ENCODE measurements around the gene FBXO42.
"Not testable (repeated sequence)": the region's sequence is repeated elsewhere in the genome, so short reads cannot be mapped to it uniquely, and the experiment has no call there.

Gene FBXO42

DNA sequence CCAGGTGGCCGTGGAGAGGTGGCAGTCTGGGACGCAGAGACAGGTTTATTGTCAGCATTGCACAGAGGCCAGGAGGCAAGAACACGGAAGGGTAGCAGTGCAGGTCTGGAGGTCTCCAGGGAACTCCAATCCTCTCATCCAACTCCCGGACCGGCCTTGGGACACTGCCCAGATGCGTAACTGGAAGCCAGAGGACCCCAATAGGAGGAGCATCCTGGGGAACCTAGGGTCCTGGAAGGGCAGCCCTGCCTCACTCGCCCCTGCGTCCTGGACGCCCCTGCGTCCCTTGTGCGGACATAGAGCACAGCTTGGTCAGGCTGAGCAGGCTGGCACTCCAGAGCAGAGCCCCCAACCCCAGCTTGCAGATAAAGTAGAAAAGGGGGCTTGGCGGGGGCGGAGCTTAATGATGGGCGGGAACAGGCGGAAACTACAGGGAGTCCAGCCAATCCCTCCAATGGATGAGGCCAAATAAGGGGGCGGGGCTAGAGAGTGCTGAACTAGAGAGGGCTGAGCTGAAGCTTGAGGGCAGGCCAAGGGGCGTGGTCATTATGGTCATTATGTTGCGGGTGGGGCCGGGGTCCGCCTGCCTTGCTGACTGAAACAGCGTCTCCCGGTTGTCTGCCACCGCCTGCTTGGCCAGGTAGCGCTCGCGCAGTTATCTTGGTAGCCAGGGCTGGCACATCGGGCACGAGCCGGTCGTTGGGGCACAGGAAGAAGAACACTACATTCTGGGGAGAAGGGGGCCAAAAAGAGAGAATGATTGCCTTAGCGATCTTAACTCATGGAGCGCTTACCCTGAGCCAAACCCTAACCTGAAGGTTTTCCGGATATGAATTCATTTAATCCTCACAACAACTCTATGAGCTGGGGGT, 136.2 kb downstream of the FBXO42 start:
- peak; percentile 75 for DNase-seq

- DNase-seq: not testable (repeated sequence)
Measured at GRCh38 chr1:16215240-16215639, 137.0 kb downstream of the FBXO42 start.

- not testable (repeated sequence) for DNase-seq
Measured at GRCh38 chr1:16213544-16213943, 138.7 kb downstream of the FBXO42 start.

DNA sequence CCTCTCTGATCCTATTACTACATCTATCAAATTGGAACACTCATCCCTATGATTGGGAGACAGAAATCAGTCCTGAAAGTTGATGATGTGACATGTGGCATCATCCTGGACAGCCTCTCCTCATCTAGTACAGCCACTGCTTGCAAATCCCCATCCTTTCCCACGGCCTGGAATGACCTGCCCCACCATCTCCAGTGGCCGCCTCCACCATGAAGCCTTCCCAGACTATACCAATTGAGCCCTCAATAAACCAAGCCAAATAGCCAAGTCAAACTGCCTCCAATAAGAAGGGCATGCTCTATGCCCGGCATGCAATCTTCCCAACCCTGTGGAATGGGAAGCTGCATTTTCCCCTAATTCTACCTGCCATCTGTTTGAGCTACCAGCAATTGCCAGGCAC, 139.3 kb downstream of the FBXO42 start:
- DNase-seq: no peak

- no peak for DNase-seq
Measured at GRCh38 chr1:16212251-16212961, 139.9 kb downstream of the FBXO42 start, which contains the start of gene ARHGEF19. Gene ARHGEF19 (minus strand): TSS chr1:16212652. CDS start chr1:16209054, 3,598 bp downstream.

DNA sequence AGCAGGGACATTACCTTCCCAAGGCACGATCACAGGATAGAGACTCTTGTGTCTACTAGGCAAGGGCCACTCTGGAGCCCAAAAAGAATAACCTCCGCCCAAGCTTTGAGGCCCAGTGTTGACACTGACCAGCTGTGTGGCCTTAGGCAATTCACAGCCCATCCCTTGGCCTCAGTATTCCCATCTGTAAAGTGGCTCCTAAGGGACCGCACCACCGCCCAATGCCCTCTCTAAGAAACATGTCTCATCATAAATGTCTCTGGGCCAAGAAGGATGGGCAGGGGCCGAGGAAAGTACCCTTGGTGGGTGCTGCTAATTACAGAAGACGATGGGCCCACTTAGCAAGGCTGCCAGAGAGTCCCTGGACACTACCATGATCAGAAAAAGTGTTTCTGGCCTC, 140.5 kb downstream of the FBXO42 start:
- no peak for DNase-seq

DNA sequence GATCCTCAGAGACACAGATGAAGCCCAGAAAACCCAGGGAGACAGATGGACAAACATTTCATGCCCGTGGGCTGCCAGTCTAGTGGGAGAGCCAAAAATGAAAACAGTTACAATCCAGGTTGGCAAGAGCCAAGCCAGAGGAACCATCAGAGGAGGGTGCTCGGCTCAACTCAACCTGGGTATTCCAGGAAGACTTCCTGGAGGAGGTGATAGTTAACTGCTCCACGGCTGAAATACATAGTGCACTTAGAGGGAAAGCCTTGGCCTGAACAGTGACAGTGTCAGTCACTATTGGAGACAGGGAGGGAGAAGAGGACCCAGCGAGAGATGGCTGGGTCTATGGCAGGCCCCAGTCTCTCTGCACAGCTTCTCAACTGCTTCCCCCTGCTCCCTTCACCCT, 141.7 kb downstream of the FBXO42 start:
- DNase-seq: no peak

- no peak for DNase-seq
Measured at GRCh38 chr1:16209847-16210407, 142.4 kb downstream of the FBXO42 start.

DNA sequence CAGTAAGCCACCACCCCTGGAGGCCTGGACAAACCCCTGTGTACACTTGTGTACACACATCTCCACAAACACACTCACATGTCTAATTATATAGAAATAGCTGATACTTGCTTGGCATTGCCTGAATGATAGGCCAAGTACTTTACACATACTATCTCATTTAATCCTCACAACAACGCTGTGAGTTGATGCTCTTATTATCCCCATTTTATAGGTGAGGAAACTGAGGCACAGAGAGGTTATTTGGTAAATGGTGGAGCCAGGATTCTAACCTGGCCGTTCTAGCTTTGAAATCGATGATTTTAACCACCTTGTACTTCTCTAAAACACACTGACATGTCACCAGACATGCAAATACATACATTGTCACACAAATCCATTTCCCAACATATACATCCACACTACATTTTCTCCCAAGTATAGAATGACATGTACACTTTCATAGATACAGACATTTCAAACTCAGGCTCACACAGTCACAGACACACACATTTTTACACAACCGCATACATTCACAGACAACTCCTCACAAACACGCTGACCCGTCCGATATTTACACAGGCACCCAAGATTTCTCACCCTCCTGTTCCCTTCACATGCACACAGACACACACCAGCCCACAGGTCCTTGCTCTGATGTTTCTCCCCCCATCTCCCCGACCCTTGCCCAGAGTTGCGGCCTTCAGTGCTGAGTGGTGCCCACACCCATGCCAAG, 143.0 kb downstream of the FBXO42 start:
- no peak for DNase-seq

DNA sequence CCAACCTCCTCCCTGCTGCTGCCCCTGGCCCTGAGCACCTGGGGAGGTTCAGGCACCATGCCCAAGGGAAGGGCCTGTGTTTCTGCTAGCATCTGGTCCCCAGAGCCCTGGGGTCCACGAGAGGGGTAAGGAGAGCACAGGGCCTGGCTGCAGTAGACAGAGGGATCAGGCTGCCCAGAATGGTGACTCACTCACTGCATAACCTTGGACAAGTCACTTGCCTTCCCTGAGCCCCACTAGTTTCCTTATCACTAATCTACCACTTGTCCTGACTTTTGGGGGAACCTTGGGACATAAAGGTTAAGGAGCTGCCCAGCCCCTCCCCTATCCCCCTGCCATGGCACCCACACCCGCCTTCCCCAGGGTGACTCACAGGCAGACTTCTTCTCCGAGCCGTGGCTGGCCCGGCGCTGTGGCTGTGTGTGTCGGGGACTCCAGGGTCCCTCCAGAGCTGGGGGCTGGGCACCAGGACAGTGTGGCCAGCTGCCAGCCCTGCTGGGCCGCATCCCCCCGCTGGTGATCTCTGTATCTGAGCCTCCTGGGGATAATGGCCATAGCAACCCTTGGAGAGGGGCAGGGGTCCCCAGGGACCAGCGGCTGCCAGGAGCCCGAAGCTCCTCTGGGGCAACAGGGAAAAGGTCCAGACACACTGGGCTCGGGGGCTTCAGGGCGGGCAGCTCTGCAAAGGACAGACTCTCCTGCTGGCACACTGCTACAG, 143.9 kb downstream of the FBXO42 start:
- no peak for DNase-seq

DNA sequence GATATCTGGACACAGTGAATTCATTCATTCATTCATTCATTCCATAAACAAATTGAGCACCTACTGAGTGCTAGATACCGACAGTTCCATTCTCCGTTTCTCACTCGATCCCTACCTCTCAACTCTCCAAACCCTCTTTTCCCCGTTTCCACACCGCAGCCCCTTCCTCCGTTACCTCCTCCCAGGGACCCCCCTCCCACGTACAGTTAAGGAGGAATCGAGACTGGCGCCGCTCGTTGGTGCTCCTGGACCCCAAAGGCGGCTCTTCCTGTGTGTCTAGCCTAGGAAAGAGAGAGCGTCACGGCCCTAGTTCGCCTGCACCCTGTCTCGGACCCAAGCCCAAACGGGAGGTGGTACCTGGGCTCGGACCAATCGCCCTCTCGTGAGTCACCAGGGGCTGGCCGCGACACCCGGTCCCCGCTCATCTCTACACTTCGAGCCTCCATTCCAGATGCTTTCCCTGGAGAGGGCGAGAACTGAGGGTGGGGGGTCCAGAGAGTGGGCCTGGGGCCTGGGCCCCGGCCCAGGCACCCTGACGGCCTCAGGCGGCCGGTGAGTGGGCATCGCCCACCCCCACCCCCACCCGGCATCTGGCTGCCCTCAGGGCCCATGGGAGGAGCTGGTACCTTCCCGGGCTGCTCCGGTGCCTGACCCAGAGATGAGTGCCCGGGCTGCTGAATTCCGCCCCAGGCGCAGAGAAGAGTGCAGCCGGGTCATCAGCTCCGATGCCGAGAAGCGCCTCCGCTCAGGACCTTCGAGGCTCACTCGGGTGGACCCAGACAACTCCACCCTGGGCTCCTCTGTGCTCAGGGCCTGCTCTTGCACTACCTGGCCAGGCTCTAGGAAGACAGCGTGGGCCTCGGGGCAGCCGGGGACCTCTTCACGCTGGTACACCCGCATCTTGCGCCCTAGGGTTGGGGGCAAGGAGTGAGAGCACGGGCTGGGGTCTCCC, 144.7 kb downstream of the FBXO42 start:
- DNase-seq: peak; percentile 64

DNA sequence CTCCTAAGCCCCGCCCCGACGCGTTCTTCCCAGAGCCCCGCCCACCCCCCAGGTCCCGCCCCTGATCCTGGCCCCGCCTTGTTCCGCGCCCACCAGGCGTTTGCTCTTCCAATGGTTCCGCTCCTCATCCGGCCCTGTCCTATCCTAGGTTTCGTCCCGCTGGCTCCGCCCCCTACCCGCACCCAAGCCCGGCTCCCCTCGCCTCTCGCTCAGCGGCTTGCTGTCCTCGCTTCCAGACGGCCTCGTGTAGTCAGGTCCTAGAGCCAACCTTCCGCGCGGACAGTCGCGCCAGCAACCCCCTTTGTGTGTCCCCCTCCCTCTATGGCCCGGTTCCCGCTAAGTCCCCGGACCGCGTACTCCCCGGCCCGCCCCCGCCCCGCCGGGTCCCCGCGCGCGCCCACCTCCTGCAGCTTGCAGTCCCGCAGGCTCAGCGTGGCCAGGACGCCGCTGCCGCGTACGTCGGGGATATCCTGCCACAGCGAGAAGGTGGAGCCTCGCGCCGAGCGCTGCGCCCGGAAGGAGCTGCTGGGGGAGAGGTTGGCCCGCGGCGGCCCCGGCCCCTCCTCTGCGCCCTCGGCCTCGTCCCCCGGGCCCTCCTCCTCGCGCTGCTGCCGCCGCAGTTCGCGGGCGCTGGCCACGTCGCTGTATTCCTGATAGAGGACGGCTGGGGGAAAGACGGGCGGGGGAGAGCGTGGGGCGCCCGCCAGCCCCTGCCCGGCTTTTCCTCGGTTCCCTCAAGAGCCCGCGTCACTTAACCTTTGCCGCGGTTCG, 145.5 kb downstream of the FBXO42 start:
- DNase-seq: peak; percentile 96

DNA sequence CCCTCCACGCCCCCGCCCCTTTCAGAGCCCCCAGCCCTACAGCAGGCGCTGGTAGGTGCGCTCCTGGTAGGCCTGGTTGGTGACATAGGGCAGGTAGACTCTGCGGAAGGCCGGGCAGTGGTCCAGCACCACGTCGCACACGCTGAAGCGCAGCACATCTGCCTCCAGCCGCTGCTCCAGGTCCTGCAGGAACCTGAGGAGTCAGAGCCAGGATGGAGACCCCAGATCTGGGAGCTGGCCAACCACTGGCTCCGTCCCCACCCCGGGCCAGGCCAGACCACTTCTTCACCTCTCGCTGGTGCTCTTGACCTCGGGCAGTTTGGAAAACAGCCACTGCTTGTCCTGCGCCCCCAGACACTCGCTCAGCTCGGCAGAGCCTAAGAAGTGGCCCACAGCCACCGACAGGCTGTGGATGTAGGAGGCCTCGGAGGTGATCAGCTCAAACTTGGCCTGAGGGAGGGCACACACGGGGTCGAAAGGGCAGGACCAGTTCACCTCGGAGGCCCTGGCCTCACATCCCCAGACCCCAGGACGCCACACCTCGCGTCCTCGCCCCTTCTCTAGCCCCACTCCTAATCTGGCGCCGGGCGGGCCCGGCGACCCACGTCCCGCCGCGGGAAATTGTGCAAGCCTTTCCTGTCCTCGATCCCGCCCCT, 146.3 kb downstream of the FBXO42 start:
- DNase-seq: peak; percentile 64

GRCh38 chr1:16205334-16205671, 147.0 kb downstream of the FBXO42 start:
- DNase-seq: no peak

DNA sequence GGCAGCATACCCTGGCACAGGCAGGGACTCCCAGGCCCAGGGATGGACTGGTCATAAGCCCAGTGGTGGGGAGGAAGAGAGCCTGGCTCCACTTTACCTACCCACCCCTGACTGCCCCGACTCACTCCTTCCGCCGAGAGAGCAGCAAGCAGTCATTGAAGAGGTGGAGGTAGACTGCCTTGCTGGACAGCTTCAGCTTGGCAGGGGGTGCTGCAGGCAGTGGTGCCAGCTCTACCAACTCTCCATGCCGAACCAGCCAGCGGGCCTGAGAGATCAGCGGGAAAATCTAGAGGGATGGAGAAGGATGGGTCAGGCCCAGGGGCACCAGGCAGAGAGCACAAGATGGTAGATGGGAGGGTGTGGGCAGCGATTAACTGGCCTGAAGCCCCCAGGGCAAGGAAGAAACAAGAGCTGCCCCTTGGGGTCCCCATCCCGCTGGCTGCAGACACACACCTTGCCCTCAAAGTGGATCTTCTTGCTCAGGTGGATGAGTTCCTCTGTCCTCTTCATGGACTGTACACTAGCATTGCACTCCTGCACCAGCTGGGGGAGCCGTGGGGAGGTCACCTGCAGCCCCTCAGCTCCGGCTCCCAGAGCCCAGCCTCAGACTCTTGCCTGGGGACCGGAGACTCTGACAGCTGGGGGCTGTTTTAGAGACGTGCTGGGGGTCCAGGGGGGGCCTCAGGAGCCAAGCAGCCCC, 147.5 kb downstream of the FBXO42 start:
- DNase-seq: peak; percentile 67

DNA sequence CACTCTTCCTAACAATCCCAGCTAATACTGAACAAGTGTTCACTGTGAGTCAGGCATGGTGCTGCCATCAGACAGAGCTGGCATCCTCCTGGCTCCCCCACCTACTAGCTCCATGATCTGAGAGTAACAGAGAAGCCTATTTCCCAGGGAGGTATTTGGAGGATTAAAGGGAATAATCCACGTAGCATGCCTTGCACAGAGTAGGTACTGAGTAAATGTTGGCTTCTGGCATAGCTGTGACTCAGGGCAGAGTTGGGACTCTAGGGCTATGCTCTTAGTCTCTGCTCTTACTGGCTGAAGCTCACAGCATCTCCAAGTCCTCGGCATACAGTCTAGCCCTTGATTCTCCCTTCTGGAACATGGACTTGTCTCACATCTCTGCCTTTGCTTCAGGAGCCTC, 148.1 kb downstream of the FBXO42 start:
- DNase-seq: no peak

GRCh38 chr1:16203550-16203949, 148.7 kb downstream of the FBXO42 start:
- DNase-seq: no peak

DNA sequence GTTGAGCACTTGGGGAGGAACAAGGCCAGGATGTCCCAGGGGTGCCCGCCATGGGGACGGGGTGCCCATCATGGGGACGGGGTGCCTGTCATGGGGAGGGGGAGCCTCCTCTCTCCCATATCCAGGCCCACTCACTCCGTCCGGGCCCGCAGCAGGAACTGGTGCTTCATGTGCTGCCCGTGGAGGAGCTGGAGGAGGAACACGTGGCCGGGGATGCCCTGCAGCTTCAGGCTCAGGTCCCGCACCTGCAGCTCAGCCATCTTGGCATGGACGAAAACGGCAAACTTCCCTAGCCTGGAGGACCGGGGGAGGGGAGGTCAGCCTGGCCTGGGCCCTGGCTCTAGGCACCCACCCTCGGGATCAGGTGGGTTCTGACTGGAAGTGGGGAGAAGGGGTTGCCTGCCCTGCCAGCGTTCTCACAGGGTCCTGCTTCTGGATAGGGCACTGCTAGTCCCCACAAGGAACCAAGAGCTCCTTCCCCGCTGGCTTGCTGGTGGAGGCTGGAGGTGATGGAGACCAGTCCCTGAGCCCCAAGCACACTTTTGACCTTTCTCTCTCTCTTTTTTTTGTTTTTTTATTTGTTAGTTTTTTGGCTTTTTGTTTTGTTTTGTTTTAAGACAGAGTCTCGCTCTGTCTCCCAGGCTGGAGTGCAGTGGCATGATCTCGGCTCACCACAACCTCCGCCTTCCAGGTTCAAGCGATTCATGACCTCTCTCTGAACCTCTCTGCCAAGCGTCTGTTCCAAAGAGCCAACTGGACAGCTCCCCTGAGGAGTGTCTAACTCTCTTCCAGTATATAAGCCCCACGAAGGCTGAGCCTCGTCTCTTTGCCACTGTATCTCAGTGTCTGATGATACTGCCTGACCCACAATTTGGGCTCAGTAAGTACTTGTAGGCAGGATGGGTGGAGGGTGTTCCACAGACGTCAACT, 149.7 kb downstream of the FBXO42 start:
- no peak for DNase-seq

All from activated CD8-positive, alpha-beta memory T cell treated with anti-CD3 and anti-CD28 coated beads for 24 hours (primary cell).